Heart right ventricle (tissue), 16 donors: ENCODE results near the gene FLRT1. TPM values are rescaled to one million over a fixed set of nuclear protein-coding genes. Genes with fewer than 3 reads are reported as not detected.

Source experiments
- ATAC-seq, 8 donors: fragments of 200-7000 bp; cut with Tn5 transposase; one replicate each; pipeline ENCODE4 v1.9.1; 2020; ENCODE audit warnings: mild to moderate bottlenecking in 8 of 8, moderate library complexity in 8 of 8, moderate number of reproducible peaks in 1 of 8
- DNase-seq, 2 donors: peaks; one replicate each; pipeline ENCODE4 v3.0.0-alpha.2; 2020
- H3K27ac ChIP-seq, 10 donors: fragments of 200-600 bp; sonication (generic) in 2 of 10; one replicate each; pipeline versions ENCODE4 v1.5.0 to v1.8.0; 2020 to 2022; ENCODE audit warnings: mild to moderate bottlenecking in 3 of 10
- H3K27me3 ChIP-seq, 7 donors: fragments of 200-600 bp; one replicate each; pipeline ENCODE4 v1.8.0; 2021 to 2022; ENCODE audit warnings: mild to moderate bottlenecking in 2 of 7
- H3K36me3 ChIP-seq, 9 donors: fragments of 200-600 bp; sonication (generic) in 1 of 9; one replicate each; pipeline versions ENCODE4 v1.5.0 to v1.8.0; 2020 to 2022; ENCODE audit warnings: mild to moderate bottlenecking in 2 of 9
- H3K4me1 ChIP-seq, 9 donors: fragments of 200-600 bp; sonication (generic) in 1 of 9; one replicate each; pipeline versions ENCODE4 v1.5.0 to v1.8.0; 2020 to 2022; ENCODE audit warnings: mild to moderate bottlenecking in 4 of 9
- H3K4me3 ChIP-seq, 10 donors: fragments of 200-600 bp; sonication (generic) in 2 of 10; one replicate each; pipeline versions ENCODE4 v1.5.0 to v1.8.0; 2020 to 2022; ENCODE audit warnings: mild to moderate bottlenecking in 7 of 10, moderate library complexity in 2 of 10
- H3K9me3 ChIP-seq, 11 donors: fragments of 200-600 bp in 10 of 11; sonication (generic) in 2 of 11; one replicate each; pipeline versions ENCODE4 v1.5.0 to v1.8.0; 2013 to 2022; ENCODE audit warnings: mild to moderate bottlenecking in 2 of 11, control low read depth in 1 of 11, moderate library complexity in 1 of 11
- WGBS, 2 donors: extraction: QIAGEN DNeasy Blood & Tissue Kit; methylation state at CpG; one replicate each; pipeline ENCODE4 v1.1.7; 2013; ENCODE audit warnings: inconsistent platforms in 1 of 2; 5-methylcytosine and 5-hydroxymethylcytosine counted together
- intact Hi-C, 10 donors: fragments of 100-400 bp; cut with DNase I; formaldehyde crosslinking; loops; one replicate each; pipeline versions ENCODE4 v1.11.1 to v1.14.2; 2022
- polyA plus RNA-seq, 2 donors: library from polyadenylated mRNA; stranded (reverse); fragments of 200-250 nt; gene quantifications; one replicate each; pipeline ENCODE4 v1.2.3, GENCODE V29; 2013
- total RNA-seq, 10 donors: library from RNA; stranded (reverse); fragmentation: NEBNext Ultra II Directional in 3 of 10; extraction: Animal tissue kit (Norgen Biotek cat#: 25700) in 3 of 10; gene quantifications; one replicate each; pipeline versions ENCODE4 v1.2.1 to v1.2.4, GENCODE V29; 2021 to 2023
- TF ChIP-seq, protein P1 (sequence below), 9 donors: fragments of 200-600 bp; sonication (generic) in 2 of 9; IDR thresholded peaks; one replicate each; pipeline versions ENCODE4 v1.5.0 to v1.8.0; 2021 to 2022; ENCODE audit warnings: antibody characterized with exemption in 9 of 9, mild to moderate bottlenecking in 5 of 9, moderate library complexity in 1 of 9
- donor health status: Arrhythmogenic right ventricular cardiomyopathy.
- donor health status: ischemic (EF 13 %, LVEDD 7.1; RV severe dilation, severe dysfunction).
- donor health status: healthy with polysubstance abuse.
- donor health status: DM: no; HTN: yes; CAD: no.
- donor health status: DM: no; HTN: no; CAD: no.
- donor health status: ischemic (EF 25% LVEDD 6.9; RV normal size, moderate dysfunction).
- donor health status: ischemic (EF 25% LVEDD 5.7; RV mildly dilated, moderate dysfunction).
- donor health status: healthy.
- donor health status: DM: yes; HTN: yes; CAD: no.
- donor health status: Ischemic cardiomyopathy.
- donor health status: ischemic (EF 35%, LVEDD 5.7; RV mildly dilated, moderate dysfunction).
- donor health status: nonischemic (EF 11% LVEDD 7.7; RV severe dilation, severe dysfunction).
- donor health status: DM: yes; HTN: yes; CAD: no.
- donor health status: PGD.
- donor health status: ischemic (EF 29% LVEDD 5.4; RV normal size, mild dysfunction).
- donor health status: nonischemic (EF 23%, LVEDD 6.1; RV moderate dilation, normal function).

The FLRT1 gene
- total and polyA plus RNA-seq, 12 donors = 0.17 to 0.83 (median 0.39) TPM

DNA sequence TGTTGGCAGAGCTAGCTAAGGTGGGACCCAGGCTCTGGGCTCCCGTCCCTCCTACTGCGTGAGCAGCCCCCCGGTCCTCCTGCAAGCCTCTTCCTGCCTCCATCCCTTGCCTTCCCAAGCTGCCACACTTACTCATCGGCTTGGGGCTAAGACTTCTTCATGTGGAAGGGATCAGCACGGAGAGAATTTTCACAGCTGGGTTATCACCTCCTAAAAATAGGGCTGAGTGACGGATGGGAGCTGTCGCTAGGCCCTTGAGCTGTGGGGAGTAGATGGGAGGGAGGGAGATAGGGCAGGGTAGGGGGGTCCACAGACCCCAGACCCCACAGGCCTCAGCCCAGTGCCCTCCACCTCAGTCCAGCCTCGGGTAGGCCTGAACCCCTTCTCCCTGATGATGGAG, 41.0 kb downstream of the FLRT1 start:
- TF ChIP-seq, protein P1, sequence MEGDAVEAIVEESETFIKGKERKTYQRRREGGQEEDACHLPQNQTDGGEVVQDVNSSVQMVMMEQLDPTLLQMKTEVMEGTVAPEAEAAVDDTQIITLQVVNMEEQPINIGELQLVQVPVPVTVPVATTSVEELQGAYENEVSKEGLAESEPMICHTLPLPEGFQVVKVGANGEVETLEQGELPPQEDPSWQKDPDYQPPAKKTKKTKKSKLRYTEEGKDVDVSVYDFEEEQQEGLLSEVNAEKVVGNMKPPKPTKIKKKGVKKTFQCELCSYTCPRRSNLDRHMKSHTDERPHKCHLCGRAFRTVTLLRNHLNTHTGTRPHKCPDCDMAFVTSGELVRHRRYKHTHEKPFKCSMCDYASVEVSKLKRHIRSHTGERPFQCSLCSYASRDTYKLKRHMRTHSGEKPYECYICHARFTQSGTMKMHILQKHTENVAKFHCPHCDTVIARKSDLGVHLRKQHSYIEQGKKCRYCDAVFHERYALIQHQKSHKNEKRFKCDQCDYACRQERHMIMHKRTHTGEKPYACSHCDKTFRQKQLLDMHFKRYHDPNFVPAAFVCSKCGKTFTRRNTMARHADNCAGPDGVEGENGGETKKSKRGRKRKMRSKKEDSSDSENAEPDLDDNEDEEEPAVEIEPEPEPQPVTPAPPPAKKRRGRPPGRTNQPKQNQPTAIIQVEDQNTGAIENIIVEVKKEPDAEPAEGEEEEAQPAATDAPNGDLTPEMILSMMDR (IDR thresholded peaks at IDR 0.05) = no peak
- Histone ChIP-seq H3K27ac (no peak overlapping the region), H3K36me3 (no peaks in the 10 kb centered on the region), H3K4me1 (peaks cover 7 to 56% (median 36%) of the 10 kb centered on the region in 9 donors), H3K9me3 (no peaks in the 10 kb centered on the region), H3K4me3 (no peak overlapping the region), H3K27me3 (no peaks in the 10 kb centered on the region)
- intact Hi-C loops = no loop called here
- no peak for DNase-seq
- peak in 6 of 8 donors; percentile 18 to 65 (median 50) for ATAC-seq
- 53 to 59% methylated on average over 8 of the region's 8 CpGs for WGBS, 2 donors

DNA sequence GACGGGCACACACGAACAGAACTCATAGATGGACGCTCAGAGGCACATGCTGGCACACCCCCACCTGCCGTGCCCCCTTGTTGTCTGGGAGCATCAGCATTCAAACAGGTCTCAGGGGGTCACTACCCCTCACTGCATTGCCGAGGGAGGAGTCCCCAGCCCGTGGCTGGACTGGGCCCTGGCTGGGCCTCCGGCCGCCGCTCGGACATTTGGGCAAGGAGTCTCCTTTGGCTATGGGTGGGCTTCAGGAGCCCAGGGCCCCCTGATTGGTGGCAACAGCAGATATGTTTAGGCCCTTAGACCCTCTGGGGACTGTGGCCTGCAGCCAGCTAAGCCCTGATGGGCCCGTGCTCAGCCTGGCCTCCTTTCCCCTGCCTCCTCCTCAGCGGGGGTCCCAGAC, 41.9 kb downstream of the FLRT1 start:
- Histone ChIP-seq H3K4me3 (no peak overlapping the region), H3K9me3 (no peaks in the 10 kb centered on the region), H3K4me1 (peaks cover 3 to 48% (median 29%) of the 10 kb centered on the region in 9 donors), H3K27ac (no peak overlapping the region), H3K27me3 (no peaks in the 10 kb centered on the region), H3K36me3 (no peaks in the 10 kb centered on the region)
- 86 to 88% methylated on average over 12 of the region's 12 CpGs for WGBS, 2 donors
- DNase-seq = no peak
- peak in 1 of 8 donors; percentile 5 for ATAC-seq
- TF ChIP-seq, protein P1 (IDR thresholded peaks at IDR 0.05) = no peak
- intact Hi-C loops = no loop called here

DNA sequence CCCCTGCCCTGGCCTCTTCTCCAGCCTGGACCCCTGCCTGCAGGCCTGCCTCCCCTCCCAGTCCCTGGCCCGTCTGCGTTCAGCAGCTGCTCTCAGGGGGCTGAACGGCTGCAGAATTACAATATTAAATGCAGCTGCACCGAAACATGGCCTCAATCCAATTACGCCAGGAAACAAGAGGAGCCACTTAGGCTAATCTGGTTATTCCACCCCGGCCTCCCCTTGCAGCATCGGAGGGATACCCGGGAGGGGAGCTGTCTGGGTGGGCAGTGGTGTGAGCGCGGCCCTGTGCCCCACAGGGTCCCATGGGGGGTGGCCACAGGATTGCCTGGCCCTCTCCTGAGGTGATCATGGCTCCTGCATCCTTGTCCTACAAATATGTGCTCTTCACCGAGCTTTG, 42.6 kb downstream of the FLRT1 start:
- intact Hi-C loops = no loop called here
- Histone ChIP-seq H3K4me3 (no peak overlapping the region), H3K9me3 (no peaks in the 10 kb centered on the region), H3K27me3 (no peaks in the 10 kb centered on the region), H3K4me1 (peaks cover 3 to 43% (median 27%) of the 10 kb centered on the region in 9 donors), H3K36me3 (no peaks in the 10 kb centered on the region), H3K27ac (no peak overlapping the region)
- 5 to 14% methylated on average over 11 of the region's 11 CpGs for WGBS, 2 donors
- ATAC-seq (peak in 6 of 8 donors; percentile 25 to 60 (median 41)), DNase-seq (no peak)
- TF ChIP-seq, protein P1 (IDR thresholded peaks at IDR 0.05) = no peak

DNA sequence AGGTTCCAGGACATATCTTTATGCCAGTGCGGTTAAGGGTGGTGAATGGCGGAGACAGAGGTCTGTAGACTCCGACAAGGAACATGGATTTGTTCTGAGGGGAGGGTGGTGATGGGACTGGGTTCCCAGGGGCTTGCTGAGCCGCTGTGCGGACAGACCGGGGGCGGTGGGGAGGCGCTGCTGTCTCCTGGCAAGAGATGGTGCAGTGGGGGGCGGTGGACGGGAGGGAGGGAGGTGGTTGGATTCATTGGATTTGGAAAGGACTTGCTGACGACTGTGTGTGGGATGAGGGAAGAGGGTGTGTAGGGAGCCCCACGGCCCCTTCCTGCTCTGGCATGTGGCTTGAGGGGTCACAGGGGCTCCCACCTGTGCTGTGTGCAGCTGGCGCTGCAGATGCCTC, 43.2 kb downstream of the FLRT1 start:
- TF ChIP-seq, protein P1 (IDR thresholded peaks at IDR 0.05) = no peak
- intact Hi-C loops = no loop called here
- ATAC-seq (peak in 3 of 8 donors; percentile 4 to 29 (median 6)), DNase-seq (peak in 1 of 2 donors; percentile 29)
- no peaks in the 10 kb centered on the region for H3K27me3 ChIP-seq
- no peaks in the 10 kb centered on the region for H3K36me3 ChIP-seq
- no peak overlapping the region for H3K27ac ChIP-seq
- H3K9me3 ChIP-seq = no peaks in the 10 kb centered on the region
- 63 to 64% methylated on average over 13 of the region's 13 CpGs for WGBS, 2 donors
- H3K4me1 ChIP-seq = peaks cover 3 to 41% (median 27%) of the 10 kb centered on the region in 9 donors
- no peak overlapping the region for H3K4me3 ChIP-seq
